Trophoblast cell (in vitro differentiated cells and primary cell): ENCODE data around the gene C2CD4D.
"Not testable (repeated sequence)": the region's sequence is repeated elsewhere in the genome, so short reads cannot be mapped to it uniquely, and the experiment has no call there.

ENCODE experiments used
- DNase-seq, 2 donors: peaks; one replicate each; pipeline ENCODE4 v3.0.0-alpha.2; 2016
- H2AFZ ChIP-seq: 2 replicates; pipeline ENCODE4 v1.6.1; 2013; ENCODE audit warnings: low read length, moderate library complexity, mild to moderate bottlenecking; ENCODE audit not compliant: insufficient read depth, poor library complexity
- H2AK5ac ChIP-seq: 2 replicates; pipeline ENCODE4 v1.6.1; 2013; ENCODE audit warnings: mild to moderate bottlenecking, low read length
- H2BK120ac ChIP-seq: 2 replicates; pipeline ENCODE4 v1.6.1; 2013; ENCODE audit warnings: low read length, mild to moderate bottlenecking, moderate library complexity; ENCODE audit not compliant: insufficient read depth, poor library complexity
- H2BK12ac ChIP-seq: 2 replicates; pipeline ENCODE4 v1.6.1; 2013; ENCODE audit warnings: mild to moderate bottlenecking, low read length, moderate library complexity
- H2BK5ac ChIP-seq: 2 replicates; pipeline ENCODE4 v1.6.1; 2013; ENCODE audit warnings: low read length, low read depth, moderate library complexity, mild to moderate bottlenecking; ENCODE audit not compliant: poor library complexity
- H3K14ac ChIP-seq: 2 replicates; pipeline ENCODE4 v1.6.1; 2013; ENCODE audit warnings: mild to moderate bottlenecking, low read length
- H3K18ac ChIP-seq: 2 replicates; pipeline ENCODE4 v1.6.1; 2013; ENCODE audit warnings: mild to moderate bottlenecking, low read length
- H3K23ac ChIP-seq: 2 replicates; pipeline ENCODE4 v1.6.1; 2013; ENCODE audit warnings: low read length
- H3K27ac ChIP-seq: 2 replicates; pipeline ENCODE4 v1.5.1; 2013; ENCODE audit warnings: low read depth, mild to moderate bottlenecking, inconsistent platforms, low read length, moderate library complexity
- H3K27me3 ChIP-seq: 2 replicates; pipeline ENCODE4 v1.6.1; 2013; ENCODE audit warnings: inconsistent platforms, mild to moderate bottlenecking, low read length, moderate library complexity; ENCODE audit not compliant: insufficient read depth
- H3K36me3 ChIP-seq, 2 experiments: 1 replicate in 1 of 2; 2 replicates in 1 of 2; pipeline ENCODE4 v1.6.1; 2013; ENCODE audit warnings: low read length in 2 of 2, mild to moderate bottlenecking in 2 of 2, moderate library complexity in 1 of 2; ENCODE audit not compliant: insufficient read depth in 2 of 2, control insufficient read depth in 1 of 2
- H3K4ac ChIP-seq: 2 replicates; pipeline ENCODE4 v1.6.1; 2013; ENCODE audit warnings: low read depth, mild to moderate bottlenecking, low read length, moderate library complexity
- H3K4me1 ChIP-seq, 2 experiments: 1 replicate in 1 of 2; 2 replicates in 1 of 2; pipeline ENCODE4 v1.6.1; 2013; ENCODE audit warnings: low read length in 2 of 2, mild to moderate bottlenecking in 2 of 2, moderate library complexity in 1 of 2; ENCODE audit not compliant: insufficient read depth in 2 of 2, control insufficient read depth in 1 of 2
- H3K4me2 ChIP-seq: 2 replicates; pipeline ENCODE4 v1.6.1; 2013; ENCODE audit warnings: inconsistent platforms, mild to moderate bottlenecking, low read length, moderate library complexity
- H3K4me3 ChIP-seq: 2 replicates; pipeline ENCODE4 v1.5.1; 2013; ENCODE audit warnings: mild to moderate bottlenecking, low read depth, low read length, inconsistent platforms
- H3K79me1 ChIP-seq: one replicate; pipeline ENCODE4 v1.6.1; 2013; ENCODE audit warnings: low read length
- H3K79me2 ChIP-seq: 2 replicates; pipeline ENCODE4 v1.6.1; 2013; ENCODE audit warnings: low read length, mild to moderate bottlenecking; ENCODE audit not compliant: control insufficient read depth, insufficient read depth, poor library complexity
- H3K9ac ChIP-seq: 2 replicates; pipeline ENCODE4 v1.6.1; 2013; ENCODE audit warnings: mild to moderate bottlenecking, low read length
- H3K9me3 ChIP-seq: 2 replicates; pipeline ENCODE4 v1.6.1; 2013; ENCODE audit warnings: low read depth, mild to moderate bottlenecking, control low read depth, inconsistent platforms, low read length; ENCODE audit not compliant: insufficient read depth
- H4K12ac ChIP-seq: 2 replicates; pipeline ENCODE4 v1.6.1; 2013; ENCODE audit warnings: low read depth, mild to moderate bottlenecking, low read length, moderate library complexity
- H4K8ac ChIP-seq: 2 replicates; pipeline ENCODE4 v1.6.1; 2013; ENCODE audit warnings: low read depth, mild to moderate bottlenecking, low read length, moderate library complexity
- H4K91ac ChIP-seq: one replicate; pipeline ENCODE4 v1.6.1; 2013; ENCODE audit warnings: low read depth, mild to moderate bottlenecking, low read length, moderate library complexity
- WGBS: extraction: QIAGEN DNeasy Blood & Tissue Kit; methylation state at CpG from one replicate; pipeline ENCODE4 v1.1.7; 2013; ENCODE audit warnings: missing lambda C conversion rate; ENCODE audit not compliant: insufficient read length, insufficient coverage; ENCODE audit errors: extremely low coverage; 5-methylcytosine and 5-hydroxymethylcytosine counted together

C2CD4D gene

GRCh38 chr1:151858886-151859665 is 19.5 kb upstream of the C2CD4D start:
- H2BK5ac ChIP-seq, result no peak overlapping the region
- no CpG with 5 or more reads among the region's 6 CpGs for WGBS

DNA sequence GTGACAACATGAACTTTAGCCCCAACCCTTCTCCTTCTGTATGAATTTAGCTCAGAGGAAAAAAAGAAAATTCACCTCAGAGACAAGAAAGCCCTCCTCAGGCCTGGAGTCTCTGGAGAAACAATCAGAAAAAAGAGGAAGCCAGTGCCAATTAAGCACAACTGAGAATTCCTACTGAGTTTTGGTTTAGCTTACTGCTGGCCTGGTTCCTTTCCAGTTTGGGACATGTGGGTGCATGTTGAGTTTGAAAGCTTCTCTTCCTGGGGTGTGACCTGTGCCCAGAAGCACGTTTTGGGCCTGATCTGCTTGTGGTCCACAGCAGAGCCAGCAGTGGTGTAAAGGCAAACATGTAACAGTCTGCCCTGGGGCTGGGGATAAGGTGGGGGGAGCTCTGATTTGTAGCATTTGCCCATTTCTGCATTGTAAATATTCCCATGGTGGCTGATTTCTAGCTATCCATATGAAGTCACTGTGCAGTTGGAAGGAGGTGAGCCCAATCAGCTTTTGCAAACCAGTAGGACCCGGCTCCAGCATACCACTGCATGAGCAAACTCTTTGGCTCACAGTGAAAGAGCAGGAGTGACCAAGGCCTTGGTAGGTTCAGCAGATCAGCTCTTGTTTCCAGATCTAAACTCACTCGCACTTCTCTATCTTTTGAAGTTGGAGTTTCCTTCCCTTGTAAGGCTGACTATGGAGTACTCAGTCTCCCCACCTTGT is 18.6 kb upstream of the C2CD4D start:
- Histone ChIP-seq H4K12ac (no peak overlapping the region), H2BK120ac (peak overlapping the region; percentile 9), H3K4me2 (no peak overlapping the region), H3K4me1 (peaks cover 31 to 35% of the 10 kb centered on the region in 2 experiments), H2AFZ (no peak overlapping the region), H2BK5ac (no peak overlapping the region), H3K4ac (no peak overlapping the region), H3K4me3 (no peak overlapping the region), H3K79me1 (peaks cover 22% of the 10 kb centered on the region), H3K18ac (no peak overlapping the region), H3K27me3 (no peaks in the 10 kb centered on the region), H2BK12ac (peak overlapping the region; percentile 12), H3K23ac (no peak overlapping the region), H3K36me3 (no peaks in the 10 kb centered on the region), H4K91ac (no peak overlapping the region), H2AK5ac (no peak overlapping the region), H3K79me2 (peaks cover 4% of the 10 kb centered on the region), H4K8ac (no peak overlapping the region), H3K14ac (no peak overlapping the region), H3K9me3 (no peaks in the 10 kb centered on the region), H3K27ac (no peak overlapping the region), H3K9ac (no peak overlapping the region)
- WGBS, result no CpG with 5 or more reads among the region's 3 CpGs
- peak in 1 of 2 donors; percentile 14 for DNase-seq

More at GRCh38 chr1:151858886-151859665, 19.5 kb upstream of the C2CD4D start:
- H2BK12ac ChIP-seq, result peak overlapping the region; percentile 4
- peak overlapping the region; percentile 42 for H3K18ac ChIP-seq
- no peak overlapping the region for H3K23ac ChIP-seq
- no peak overlapping the region for H4K12ac ChIP-seq
- no peak overlapping the region for H2AK5ac ChIP-seq
- no peak overlapping the region for H2AFZ ChIP-seq
- no peak overlapping the region for H3K4me2 ChIP-seq
- H2BK120ac ChIP-seq, result peak overlapping the region; percentile 29
- H3K4me1 ChIP-seq, result peaks cover 31 to 35% of the 10 kb centered on the region in 2 experiments
- DNase-seq, result no peak
- H4K8ac ChIP-seq, result no peak overlapping the region
- no peaks in the 10 kb centered on the region for H3K27me3 ChIP-seq
- no peaks in the 10 kb centered on the region for H3K9me3 ChIP-seq
- peaks cover 22% of the 10 kb centered on the region for H3K79me1 ChIP-seq
- no peak overlapping the region for H3K4me3 ChIP-seq
- H3K4ac ChIP-seq, result no peak overlapping the region
- no peak overlapping the region for H3K14ac ChIP-seq
- H3K36me3 ChIP-seq, result no peaks in the 10 kb centered on the region
- H3K9ac ChIP-seq, result no peak overlapping the region
- peak overlapping the region; percentile 26 for H4K91ac ChIP-seq
- peaks cover 4% of the 10 kb centered on the region for H3K79me2 ChIP-seq
- no peak overlapping the region for H3K27ac ChIP-seq

DNA sequence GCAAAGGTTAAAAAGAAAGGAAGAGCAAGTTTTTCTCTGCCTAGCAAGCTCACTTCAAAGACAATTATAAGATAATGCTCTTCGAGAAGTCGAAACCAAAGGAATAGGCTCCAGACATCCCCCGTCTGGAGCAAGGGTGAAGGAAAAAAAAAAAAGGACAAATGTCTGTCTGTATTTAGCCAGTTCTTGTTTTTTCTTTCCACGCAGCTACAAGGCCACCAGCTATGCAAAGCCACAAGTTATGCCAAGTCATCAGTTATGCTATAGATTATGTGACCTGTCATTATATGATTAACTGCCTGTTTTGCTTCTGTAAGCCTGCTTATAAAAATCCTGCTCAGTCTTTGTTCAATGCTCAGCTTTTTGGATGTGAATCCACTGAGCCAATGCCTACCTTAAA is 16.3 kb upstream of the C2CD4D start:
- no peak for DNase-seq
- H3K27me3 ChIP-seq, result no peaks in the 10 kb centered on the region
- H3K23ac ChIP-seq, result no peak overlapping the region
- no peak overlapping the region for H3K27ac ChIP-seq
- H2AK5ac ChIP-seq, result no peak overlapping the region
- H2BK12ac ChIP-seq, result no peak overlapping the region
- peak overlapping the region; percentile 73 for H3K14ac ChIP-seq
- H3K9ac ChIP-seq, result no peak overlapping the region
- no peak overlapping the region for H4K12ac ChIP-seq
- H3K36me3 ChIP-seq, result no peaks in the 10 kb centered on the region
- H3K79me1 ChIP-seq, result peaks cover 18% of the 10 kb centered on the region
- H2BK5ac ChIP-seq, result no peak overlapping the region
- no peak overlapping the region for H3K4me3 ChIP-seq
- peak overlapping the region; percentile 87 for H4K91ac ChIP-seq
- no peak overlapping the region for H2AFZ ChIP-seq
- H3K9me3 ChIP-seq, result no peaks in the 10 kb centered on the region
- peaks cover 4% of the 10 kb centered on the region for H3K79me2 ChIP-seq
- H3K4me2 ChIP-seq, result no peak overlapping the region
- H2BK120ac ChIP-seq, result no peak overlapping the region
- no peak overlapping the region for H4K8ac ChIP-seq
- H3K4me1 ChIP-seq, result peaks cover 25 to 33% of the 10 kb centered on the region in 2 experiments
- no CpG with 5 or more reads among the region's 4 CpGs for WGBS
- no peak overlapping the region for H3K4ac ChIP-seq
- no peak overlapping the region for H3K18ac ChIP-seq

- H3K18ac ChIP-seq, H2AFZ ChIP-seq, H3K9me3 ChIP-seq, H3K79me2 ChIP-seq, H2AK5ac ChIP-seq, H3K23ac ChIP-seq, H3K36me3 ChIP-seq, H3K4me3 ChIP-seq, H2BK5ac ChIP-seq, H4K8ac ChIP-seq, H3K4ac ChIP-seq, H3K14ac ChIP-seq, DNase-seq, H3K9ac ChIP-seq, H3K4me2 ChIP-seq, H2BK12ac ChIP-seq, H3K27me3 ChIP-seq, H2BK120ac ChIP-seq, H4K12ac ChIP-seq: not testable (repeated sequence)
- Histone ChIP-seq H3K27ac (peak overlapping the region; percentile 23), H3K79me1 (peaks cover 15% of the 10 kb centered on the region), H4K91ac (peak overlapping the region; percentile 32), H3K4me1 (peaks cover 21 to 29% of the 10 kb centered on the region in 2 experiments)
- no CpG with 5 or more reads among the region's 8 CpGs for WGBS
Observed at GRCh38 chr1:151855516-151855915, 15.9 kb upstream of the C2CD4D start.
